Activated T-cell treated with anti-CD3 and anti-CD28 coated beads for 4 hours (primary cell): Measurements from ENCODE around the gene ZNF511.

Experiments used
- DNase-seq: peaks from one replicate; pipeline ENCODE4 v3.0.0-alpha.2; 2020

ZNF511 gene

DNA sequence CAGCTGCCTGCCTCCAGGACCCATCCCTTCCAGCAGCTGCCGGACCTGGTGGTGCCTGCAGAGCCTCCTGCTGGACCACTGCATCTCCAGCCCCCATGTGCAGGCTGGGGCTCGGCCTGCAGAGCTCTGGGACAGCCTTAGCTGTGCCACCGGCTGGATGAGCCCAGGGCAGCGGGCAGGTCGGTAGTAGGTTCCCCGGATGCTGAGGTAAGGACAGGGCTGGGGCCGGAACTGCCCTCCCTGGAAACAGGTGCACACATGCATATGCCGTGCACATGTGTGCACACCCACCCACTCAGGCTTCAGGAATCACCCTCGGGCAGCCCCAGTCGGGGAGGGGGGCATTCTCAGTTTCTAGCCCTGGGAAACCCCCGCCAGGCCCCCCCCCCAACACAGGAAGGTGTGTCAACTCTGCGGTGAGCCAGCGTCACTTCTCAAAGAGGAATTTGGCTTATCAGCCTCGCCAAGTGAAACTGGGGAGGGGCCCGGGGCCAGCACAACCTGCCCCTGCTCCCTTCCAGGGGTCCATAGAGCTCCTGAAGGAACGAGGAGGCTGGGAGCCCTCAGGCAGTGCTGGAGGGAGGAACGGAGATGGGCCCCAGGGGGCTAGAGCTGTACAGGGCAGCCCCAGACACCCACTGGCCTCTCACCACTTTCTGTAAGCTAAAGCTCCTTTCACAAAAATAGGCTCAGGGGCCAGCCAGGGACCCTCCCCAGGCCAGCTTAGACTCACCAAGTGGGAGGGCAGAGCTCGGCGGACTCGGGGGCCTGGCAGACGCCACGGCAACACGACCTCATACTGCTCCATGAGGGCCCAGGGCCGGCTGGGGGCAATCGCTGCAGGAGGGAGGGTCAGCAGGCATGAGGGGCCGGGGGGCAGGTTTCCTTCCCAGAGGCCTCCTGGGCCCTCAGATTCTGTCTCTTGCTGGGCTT is 33.7 kb upstream of the ZNF511 start:
- DNase-seq: peak; percentile 77

DNA sequence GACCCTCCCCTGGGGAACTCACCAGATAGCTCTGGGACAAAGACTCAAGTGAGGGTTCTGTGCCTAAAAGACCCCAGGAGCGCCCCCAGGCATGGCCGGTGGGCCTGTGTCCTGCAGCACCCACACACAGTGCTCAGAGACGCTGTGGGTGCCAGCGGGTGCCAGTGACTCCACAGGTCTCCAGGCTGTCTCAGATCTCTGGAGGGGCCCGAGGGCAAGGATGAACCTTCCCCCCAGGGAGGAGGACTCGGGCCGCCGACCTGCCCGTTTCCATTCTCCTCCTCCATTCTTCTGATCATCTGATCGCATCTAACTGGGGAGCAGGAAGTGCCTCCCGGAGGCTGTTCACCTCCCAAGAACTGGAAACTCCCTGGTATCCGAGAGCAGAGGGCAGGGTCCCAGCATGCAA is 33.0 kb upstream of the ZNF511 start:
- DNase-seq: no peak

DNA sequence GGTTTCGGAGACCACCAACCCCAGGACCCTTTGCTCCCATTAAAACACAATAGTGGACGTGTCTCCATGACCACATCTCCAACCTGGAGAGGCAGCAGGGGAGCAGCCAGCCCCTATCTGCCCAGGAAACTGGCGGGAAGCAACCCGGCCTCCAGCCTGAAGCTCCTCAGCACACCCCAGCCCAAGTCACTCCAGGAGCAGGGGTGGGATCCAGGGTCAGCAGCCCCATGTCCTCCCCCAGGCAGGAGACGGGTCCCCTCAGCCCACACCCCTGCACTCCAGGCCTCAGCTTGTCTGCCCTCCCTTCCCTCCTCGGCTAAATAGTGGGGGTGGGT is 32.6 kb upstream of the ZNF511 start:
- DNase-seq: no peak

DNA sequence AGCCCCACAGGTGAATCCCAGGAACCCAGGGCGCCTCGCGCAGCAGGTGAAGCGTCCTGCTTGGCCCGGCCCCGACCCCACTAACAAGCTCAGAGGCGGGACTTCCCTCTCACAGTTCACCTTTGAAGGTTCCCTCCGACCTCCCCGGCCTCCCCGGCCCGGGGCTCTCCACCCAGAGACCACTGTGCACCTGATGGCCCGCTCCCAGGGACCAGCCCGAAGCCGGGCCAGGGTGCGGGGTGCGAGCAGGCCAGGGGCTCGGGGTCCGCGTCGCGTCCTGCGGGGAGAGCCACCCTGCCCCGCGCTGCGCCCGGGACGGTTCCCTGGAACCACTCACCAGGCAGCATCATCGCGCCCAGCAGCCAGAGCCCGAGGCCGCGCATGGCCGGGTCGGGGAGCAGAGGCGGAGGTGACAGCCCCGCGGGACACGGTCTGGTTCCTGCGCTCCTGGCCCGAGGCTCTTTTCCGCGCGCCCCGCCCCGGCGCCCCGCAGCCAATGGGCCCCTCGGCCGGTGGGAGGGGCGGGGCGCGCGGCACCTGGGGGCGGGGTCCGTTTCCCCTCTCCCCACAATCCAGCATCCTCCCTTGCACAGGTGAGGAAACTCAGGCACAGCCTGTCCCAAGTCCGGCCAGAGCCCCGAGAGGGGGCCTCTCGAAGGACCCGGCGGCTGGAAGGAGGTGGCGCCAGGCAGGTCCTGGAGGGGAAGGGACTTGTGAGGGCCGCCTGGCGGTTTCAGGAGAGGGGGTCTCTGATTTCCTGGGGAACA is 32.1 kb upstream of the ZNF511 start, which contains the start of gene ADAM8:
ADAM8 (minus strand) TSS at position 434 of the 767 bp plus-strand sequence; CDS start at position 383, 51 bp downstream.
- DNase-seq: peak; percentile 60

DNA sequence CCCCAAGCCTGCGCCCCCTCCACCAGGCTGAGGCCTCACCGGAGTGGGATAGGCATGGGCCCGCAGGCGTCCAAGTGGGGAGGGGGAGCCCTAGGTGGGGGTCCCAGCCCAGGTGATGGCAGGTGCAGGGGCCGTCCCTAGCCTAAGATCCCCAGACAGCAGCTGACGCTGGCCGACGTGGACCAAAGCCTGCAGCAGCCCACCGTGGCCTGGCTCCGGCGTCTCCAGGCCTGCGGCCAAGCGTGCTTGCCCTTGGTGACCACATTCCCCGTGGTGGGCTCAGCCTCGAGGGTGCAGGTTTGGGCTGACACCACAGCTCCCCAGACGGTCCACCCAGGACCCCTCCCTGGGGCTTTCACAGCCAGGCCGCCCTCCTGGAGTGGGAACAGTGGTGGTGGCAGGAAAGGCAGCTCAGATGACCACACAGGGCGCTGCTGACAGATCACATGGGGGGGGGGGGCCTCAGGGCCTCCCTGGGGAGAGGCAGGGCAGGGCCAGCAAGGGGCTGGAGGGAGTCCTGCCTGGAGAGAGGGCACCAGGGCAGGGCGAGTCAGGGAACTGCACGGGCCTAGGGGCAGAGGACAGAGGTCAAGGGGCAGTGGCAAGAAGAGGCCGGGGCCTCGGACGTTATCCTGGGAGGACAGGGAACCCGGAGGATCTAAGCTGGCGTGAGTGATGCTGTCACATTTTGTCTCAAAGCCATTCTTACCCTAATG is 31.3 kb upstream of the ZNF511 start:
- no peak for DNase-seq

DNA sequence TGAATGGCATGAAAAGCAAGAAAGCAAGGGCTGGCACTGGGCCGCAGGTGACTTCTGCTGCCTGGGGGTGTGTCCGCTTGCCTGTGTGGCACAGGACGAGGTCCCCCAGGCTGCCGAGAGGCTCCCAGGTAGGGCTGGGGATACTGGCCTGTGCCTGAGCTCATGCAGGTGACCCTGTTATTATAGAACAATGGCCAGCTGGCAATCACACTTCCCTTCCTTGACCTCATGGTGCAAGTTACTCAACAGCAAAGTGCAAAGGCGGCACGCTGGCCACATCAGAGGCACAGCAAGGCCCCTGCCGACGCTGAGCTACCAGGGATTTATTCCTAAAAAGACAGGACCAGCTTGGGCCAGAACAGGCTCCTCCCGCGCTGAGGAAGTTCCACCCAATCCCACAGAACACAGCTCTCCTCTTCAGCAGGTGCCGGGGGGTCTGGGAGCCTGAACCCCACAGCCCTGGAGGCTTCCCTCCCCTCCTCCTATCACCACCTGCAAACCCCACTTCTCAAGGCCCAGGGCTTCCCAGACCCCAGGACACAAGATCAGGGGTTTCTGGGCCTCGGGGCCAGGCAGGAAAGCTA is 30.6 kb upstream of the ZNF511 start:
- DNase-seq: no peak

DNA sequence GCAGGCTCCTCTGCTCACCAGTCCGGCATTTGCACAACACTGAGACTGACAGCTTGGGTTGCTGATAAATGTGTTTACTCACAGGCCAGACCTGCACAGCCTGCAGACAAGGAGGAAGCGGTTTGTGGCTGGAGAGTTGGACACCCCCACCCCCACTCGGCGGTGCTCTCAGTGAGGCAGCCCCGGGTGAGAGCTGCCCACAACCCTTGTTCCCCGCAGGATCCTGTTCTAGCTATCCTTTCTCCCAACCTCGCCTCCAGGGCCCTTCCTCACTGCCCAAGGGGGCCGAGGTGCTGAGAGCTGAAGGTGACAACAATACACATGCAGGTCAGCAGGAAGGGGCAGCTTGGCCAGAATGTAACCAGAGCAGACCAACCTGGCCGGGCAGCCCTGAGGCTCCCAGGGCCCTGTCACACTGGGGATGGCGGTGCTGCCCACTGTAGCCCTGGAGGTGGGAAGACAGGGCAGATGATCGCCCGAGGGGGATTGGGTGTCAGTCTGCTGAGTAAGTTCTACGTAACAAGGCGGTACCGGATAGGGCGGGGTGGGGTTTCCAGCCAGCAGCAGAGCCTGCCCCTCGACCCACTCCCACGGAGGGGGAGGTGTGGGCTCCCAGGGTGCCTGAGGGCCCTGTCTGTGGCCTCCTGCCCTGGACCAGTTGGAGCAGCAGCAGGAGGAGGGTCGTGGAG is 30.0 kb upstream of the ZNF511 start:
- no peak for DNase-seq

DNA sequence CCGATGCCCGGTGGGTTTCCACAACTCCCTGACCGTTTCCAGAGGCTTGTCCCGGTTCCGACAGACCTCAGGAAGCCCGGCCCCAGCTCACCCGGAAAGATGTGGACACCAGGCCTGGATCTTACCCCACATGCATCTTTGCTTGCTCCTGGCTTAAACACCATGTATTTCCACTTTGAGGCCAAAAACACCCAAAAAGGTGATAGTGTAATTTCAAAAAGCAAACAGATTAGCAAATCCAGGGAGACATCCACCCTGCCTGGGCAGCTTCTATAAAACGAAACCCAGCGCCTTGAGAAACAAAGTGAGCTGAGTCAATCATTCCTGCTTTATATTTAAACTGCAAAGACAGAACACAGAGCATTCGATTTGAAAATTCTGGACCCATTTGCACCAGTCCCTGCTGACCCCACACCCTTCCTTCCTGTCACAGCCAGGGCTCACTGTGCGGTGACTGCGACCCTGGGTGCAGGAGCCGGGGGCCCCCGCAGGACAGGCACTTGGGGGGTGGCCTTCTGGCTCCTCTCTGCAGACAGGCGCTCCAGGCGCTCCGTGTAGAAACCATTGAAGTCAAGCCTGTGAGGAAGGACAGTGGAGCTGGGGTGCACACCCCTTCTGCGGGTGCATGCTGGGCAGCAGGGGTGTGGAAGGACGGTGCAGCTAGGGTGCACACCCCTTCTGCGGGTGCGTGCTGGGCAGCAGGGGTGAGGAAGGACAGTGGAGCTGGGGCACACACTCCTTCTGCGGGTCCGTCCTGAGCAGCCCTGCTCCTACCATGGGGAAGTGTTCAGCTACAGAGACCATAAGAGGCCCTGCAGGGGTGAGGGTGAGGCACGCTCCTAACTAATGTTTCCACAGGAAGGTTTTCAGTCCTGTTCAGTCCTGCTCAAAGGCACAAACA is 29.1 kb upstream of the ZNF511 start:
- DNase-seq: no peak

DNA sequence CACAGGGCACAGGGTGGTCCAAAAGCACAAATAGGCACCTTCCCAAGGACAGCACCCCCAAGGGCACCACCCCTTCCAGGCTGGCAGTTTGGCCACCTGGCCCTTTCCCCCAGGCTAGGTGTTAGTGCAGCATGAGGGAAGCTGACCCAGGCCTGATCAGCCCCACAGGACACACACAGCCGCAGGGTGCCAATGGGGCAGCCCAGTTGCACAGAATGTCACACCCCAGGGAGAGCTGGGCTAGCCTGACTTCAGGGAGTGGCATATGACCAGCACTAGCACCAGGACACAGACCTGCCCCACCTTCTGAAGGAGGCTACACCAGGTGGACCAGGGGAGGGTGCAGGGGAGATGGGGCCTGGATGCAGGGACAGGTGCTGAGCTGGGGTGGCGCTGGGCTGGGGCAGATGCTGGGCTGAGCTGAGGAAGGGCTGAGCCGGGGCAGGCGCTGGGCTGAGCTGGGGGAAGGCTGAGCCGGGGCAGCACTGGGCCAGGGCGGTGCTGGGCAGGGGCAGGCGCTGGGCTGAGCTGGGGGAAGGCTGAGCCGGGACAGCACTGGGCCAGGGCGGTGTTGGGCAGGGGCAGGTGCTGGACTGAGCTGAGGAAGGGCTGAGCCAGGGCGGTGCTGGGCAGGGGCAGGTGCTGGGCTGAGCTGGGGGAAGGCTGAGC is 28.2 kb upstream of the ZNF511 start:
- DNase-seq: no peak

DNA sequence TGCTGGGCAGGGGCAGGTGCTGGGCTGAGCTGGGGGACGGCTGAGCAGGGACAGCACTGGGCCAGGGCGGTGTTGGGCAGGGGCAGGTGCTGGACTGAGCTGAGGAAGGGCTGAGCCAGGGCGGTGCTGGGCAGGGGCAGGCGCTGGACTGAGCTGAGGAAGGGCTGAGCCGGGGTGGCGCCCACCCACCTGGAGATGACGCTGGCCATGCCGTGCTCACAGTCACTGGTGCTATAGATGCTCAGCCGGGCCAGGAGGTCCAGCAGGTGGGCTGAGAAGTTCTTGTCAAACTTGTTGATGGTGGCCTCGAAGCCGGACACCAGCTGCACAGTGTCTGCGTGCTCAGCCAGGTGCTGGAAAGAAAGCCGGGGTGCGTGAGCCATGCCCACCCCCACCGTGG is 27.6 kb upstream of the ZNF511 start:
- DNase-seq: no peak

DNA sequence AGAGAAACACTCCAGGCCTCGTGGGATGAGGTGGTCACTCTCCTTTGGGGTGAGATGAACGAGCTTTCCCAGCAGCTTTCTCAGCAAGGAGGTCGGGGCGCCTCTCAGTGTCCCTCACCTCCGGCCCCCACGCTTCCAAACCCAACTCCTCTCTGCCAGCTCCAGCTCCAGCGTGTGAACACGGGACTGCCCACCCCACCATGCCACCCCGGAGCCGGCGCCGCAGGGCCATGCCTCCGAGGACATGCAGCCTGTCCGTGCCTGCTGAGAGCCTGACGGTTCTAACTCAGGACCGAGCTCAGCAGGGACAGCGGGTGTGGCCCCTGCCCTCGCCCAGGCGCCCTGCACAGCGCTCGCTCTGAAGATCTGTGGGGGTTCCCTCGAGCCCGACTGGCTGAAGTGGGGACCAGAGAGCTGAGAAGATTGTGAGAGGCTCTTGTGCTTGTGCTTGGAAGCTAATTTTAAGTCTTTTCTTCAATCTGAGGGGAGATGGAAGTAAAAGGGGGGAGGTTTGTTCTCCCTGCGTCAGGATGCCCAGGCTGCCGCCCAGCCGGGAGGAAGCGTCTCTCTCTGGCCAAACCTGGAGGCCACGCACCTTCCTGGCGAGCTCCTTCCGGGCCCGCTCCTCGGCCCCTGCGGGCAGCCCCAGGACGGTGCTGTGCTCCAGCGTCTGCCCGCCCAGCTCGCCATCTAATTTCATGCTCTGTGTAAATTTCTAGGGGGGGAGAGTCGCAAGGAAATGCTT is 26.9 kb upstream of the ZNF511 start:
- DNase-seq: no peak

DNA sequence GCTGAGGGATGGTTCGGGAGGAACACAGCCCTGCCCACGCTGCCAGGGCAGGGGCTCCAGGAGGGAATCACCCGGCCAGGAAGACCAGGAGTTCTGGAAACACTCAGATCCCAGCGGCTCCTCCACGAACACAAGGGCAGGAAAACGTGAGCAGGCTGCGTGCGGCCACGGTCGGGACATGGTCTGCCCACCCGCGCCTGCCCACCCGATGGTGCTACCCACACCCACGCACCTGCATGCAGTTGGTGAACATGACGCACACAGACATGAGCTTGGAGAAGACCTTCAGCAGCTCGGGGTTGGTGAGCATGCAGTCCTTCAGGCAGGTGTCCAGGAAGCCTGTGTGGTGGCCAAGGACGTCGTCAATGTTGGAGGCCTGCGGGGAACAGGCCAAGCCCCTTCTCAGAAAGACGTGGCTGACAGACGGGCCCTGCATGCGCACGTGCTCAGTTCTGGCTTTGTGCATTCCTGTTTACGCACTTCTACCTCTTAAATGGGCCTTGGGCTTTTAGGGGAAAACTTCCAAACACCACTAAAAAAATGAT is 25.8 kb upstream of the ZNF511 start:
- DNase-seq: no peak

DNA sequence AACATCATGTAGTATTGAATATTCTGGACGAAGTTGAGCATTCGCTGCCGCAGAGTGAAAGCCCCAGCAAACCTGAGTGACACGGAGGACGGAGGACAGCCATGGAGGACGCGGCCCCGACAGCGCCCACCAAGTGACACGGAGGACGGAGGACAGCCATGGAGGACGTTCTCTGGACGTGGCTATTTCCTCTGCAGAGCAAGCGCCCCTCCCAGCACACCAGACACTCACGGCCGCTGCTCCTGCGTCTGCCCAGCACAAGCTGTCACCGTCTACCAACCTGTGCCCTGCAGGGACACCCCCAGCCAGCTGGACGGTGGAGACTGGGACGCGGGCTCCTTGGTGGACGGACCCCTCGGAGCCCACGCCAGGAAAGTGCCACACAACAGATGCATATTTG is 24.8 kb upstream of the ZNF511 start:
- DNase-seq: no peak

DNA sequence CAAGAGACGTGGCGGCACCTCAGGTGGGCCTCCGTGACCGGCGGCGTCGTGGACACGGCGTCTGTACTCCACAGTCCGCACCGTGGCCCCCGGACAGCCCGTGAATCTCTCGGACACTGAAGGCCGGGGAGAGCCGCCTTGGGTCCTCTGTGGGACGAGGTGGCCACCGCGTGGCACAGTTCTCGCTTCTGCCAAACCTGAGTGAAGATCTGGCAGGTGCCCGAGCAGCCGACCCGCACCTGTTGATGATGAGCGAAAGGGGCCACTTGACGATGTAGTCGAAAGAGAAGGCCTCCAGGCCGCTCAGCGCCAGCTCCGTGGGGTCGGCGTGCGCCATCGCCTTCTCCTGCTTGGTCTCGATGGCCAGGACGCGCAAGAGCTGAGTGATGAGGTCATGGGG is 23.5 kb upstream of the ZNF511 start:
- no peak for DNase-seq

DNA sequence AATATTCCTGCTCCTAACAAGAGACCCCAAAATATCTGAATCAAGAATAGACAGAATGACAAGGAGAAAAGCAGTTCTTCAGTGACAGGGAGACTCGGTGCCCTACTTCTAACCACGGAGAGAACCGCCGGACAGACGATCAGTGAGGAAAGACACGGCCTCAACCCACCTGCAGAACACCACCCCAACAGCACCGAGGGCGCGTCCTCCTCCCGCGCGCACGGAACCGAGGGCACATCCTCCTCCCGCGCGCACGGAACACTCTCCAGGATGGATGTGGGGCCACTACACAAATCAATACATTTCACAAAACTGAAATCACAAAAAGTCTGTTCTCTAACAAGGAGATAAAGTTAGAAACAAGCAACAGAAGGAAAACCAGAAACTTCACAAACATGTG is 22.3 kb upstream of the ZNF511 start:
- no peak for DNase-seq

DNA sequence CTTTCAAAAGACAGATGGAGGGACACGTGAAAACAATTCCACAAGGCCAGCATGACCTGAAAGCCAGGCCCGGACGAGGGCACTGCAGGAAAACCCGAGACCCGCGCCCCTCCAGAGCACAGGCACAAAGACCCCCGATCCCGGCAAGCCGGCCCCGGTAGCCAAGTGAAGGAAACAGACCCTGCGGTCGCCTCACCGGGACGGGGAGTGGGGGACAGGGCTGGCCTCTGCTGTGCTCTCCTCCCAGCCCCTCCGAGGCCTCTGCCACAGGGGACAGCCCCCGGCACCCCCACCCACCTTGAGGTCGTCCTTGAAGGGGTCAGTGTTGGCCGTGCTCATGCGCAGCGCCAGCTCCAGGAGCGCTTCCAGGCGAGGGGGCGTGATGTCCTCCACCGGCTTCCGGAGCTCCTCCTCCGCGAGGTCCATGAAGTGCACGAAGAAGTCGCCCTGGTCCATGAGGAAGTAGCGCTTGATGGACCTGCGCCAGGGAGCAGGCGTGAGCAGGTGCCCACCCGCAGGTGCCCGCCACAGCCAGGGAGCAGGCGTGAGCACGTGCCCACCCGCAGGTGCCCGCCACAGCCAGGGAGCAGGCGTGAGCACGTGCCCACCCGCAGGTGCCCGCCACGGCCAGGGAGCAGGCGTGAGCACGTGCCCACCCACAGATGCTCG is 20.7 kb upstream of the ZNF511 start:
- DNase-seq: no peak

DNA sequence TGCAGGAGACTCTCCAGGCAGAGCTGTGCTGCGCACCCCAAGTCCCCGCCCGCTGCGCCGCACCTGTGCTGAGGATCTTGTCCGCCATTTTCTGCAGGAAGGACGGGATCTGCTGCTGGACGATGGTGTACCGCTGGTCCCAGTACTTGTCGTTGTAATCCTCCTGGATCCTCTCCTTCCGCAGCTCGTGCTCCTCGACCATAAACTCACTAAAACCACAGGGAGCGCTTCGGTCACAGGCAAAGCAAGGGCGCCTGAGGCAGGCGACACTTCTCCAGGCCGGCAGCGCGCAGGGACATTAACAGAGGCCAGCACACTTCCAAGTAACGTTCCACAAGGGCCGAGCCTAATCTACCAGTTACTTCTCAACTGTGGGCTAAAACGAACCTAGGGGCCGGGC is 19.0 kb upstream of the ZNF511 start:
- no peak for DNase-seq

DNA sequence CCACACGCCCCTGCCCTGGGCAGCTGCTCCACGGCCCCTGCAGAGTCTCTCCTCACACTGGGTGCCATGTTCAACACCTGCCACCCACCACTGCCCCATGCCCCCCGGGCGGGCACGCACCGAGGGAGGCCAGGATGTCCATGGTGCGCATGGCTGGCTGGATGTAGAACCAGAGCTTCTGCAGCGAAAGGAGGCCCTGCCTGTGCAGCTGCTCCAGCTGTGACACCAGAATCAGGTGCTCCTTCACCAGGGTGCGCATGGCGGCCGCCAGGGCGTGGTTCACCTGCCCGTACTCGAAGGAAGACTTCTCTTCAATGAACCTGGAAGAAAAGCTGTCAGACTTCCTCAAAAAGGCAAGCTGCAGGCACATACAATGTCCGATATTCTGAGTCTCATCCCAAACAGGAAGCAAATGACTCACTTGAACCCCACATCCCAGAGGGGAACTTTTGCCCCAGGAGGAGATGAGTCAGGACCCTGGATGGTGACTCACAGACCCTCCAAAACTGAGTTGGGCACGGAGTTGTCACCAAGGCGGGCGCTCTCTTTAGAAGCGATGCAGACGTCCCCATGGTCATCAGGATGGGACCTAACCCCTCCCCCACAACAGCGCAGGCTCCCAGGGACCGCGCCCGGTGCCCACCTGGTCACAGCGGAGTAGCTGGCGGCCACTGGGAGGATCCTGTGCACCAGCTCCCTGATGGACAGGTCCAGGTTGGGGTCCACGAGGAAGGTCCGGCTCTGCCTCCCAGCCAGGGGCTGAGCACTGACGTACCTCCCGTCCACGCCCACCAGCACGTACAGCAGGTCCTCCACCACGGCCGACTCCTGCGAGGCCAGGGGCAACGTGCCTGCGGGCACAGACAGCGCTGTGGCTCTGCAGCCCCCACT is 15.6 kb upstream of the ZNF511 start:
- no peak for DNase-seq
